Stomach (tissue), 9 donors: ENCODE results near the gene FLII. TPM values are rescaled to one million over a fixed set of nuclear protein-coding genes. Genes with fewer than 3 reads are reported as not detected.

Source experiments
- DNase-seq, 2 donors: peaks; one replicate each; pipeline versions ENCODE4 v3.0.0 to v3.0.0-alpha.2; 2013 to 2019
- H3K27ac ChIP-seq, 5 donors: fragments of 200-600 bp in 4 of 5; sonication (generic) in 4 of 5; one replicate each; pipeline ENCODE4 v1.5.1; 2013 to 2019; ENCODE audit warnings: mild to moderate bottlenecking in 1 of 5, moderate library complexity in 1 of 5
- H3K27me3 ChIP-seq, 3 donors: fragments of 200-600 bp; sonication (generic); one replicate each; pipeline ENCODE4 v1.5.1; 2017 to 2019; ENCODE audit warnings: mixed run types in 1 of 3
- H3K36me3 ChIP-seq, 4 donors: fragments of 200-600 bp; sonication (generic); 1 replicate in 3 of 4; 2 replicates in 1 of 4; pipeline ENCODE4 v1.5.1; 2016 to 2019
- H3K4me1 ChIP-seq, 4 donors: fragments of 200-600 bp; sonication (generic); one replicate each; pipeline ENCODE4 v1.5.1; 2016 to 2019
- H3K4me3 ChIP-seq, 4 donors: fragments of 200-600 bp; sonication (generic) in 3 of 4; one replicate each; pipeline ENCODE4 v1.5.1; 2016 to 2019; ENCODE audit warnings: mild to moderate bottlenecking in 1 of 4
- H3K9me3 ChIP-seq, 4 donors: fragments of 200-600 bp; sonication (generic); one replicate each; pipeline ENCODE4 v1.5.1; 2016 to 2019
- CTCF ChIP-seq, 7 experiments: fragments of 450-650 bp in 4 of 7; fragments of 200-600 bp in 3 of 7; sonication (generic) in 3 of 7; IDR thresholded peaks; one replicate each; pipeline ENCODE4 v1.5.1; 2016 to 2019; ENCODE audit warnings: antibody characterized with exemption in 7 of 7, control low read depth in 2 of 7, mild to moderate bottlenecking in 1 of 7
- EP300 ChIP-seq: sonication (generic); formaldehyde crosslinking; IDR thresholded peaks from one replicate; pipeline ENCODE4 v1.6.1; 2017; ENCODE audit warnings: antibody characterized with exemption
- POLR2A ChIP-seq, 4 donors: fragments of 450-650 bp; IDR thresholded peaks; one replicate each; pipeline ENCODE4 v1.6.1; 2016; ENCODE audit warnings: antibody characterized with exemption in 4 of 4, control low read depth in 2 of 4, mild to moderate bottlenecking in 1 of 4, moderate library complexity in 1 of 4
- POLR2AphosphoS5 ChIP-seq, 3 donors: sonication (generic); formaldehyde crosslinking; IDR thresholded peaks; one replicate each; pipeline ENCODE4 v1.6.1; 2016; ENCODE audit warnings: antibody characterized with exemption in 3 of 3
- WGBS, 5 donors: extraction: QIAGEN DNeasy Blood & Tissue Kit in 3 of 5; methylation state at CpG; one replicate each; pipeline versions ENCODE4 v1.1.5 to v1.1.7; 2013 to 2018; 5-methylcytosine and 5-hydroxymethylcytosine counted together
- intact Hi-C: fragments of 100-400 bp; cut with DNase I; formaldehyde crosslinking; loops from one replicate; pipeline ENCODE4 v1.15.1; 2023; ENCODE audit warnings: low total_unique reads
- polyA plus RNA-seq, 3 donors: library from polyadenylated mRNA; stranded (reverse); fragments of 200-250 nt; gene quantifications; one replicate each; pipeline ENCODE4 v1.2.3, GENCODE V29; 2013
- total RNA-seq, 5 donors: library from RNA; depleted of rRNA; stranded (reverse); fragments of >200 nt; gene quantifications; one replicate each; pipeline versions ENCODE4 v1.1.0 to v1.2.3, GENCODE V29; 2014 to 2016
- donor health status: healthy with polysubstance abuse.
- donor health status: Bipolar disorder and iron deficiency.
- donor health status: healthy.

The FLII gene
- total and polyA plus RNA-seq, 8 donors, result 107 to 677 (median 323) TPM

GRCh38 chr17:18277076-18277475 is 18.5 kb upstream of the FLII start:
- H3K27me3 ChIP-seq, result no peaks in the 10 kb centered on the region
- intact Hi-C loops, result no loop called here
- H3K27ac ChIP-seq, result no peak overlapping the region
- no peak for DNase-seq
- H3K36me3 ChIP-seq, result peaks cover 69 to 97% (median 92%) of the 10 kb centered on the region in 4 donors
- no peak for TF ChIP-seq POLR2AphosphoS5 (IDR thresholded peaks at IDR 0.05)
- no peak for TF ChIP-seq EP300
- no peak for TF ChIP-seq POLR2A (IDR thresholded peaks at IDR 0.05)
- TF ChIP-seq CTCF (IDR thresholded peaks at IDR 0.05), result no peak
- peaks cover 0 to 5% (median 0%) of the 10 kb centered on the region in 4 donors for H3K4me1 ChIP-seq
- H3K9me3 ChIP-seq, result no peaks in the 10 kb centered on the region
- no peak overlapping the region for H3K4me3 ChIP-seq
- 80 to 94% (median 90%) methylated on average over 1 of the region's 1 CpG for WGBS, 5 donors

GRCh38 chr17:18270046-18270931 is 11.8 kb upstream of the FLII start:
- TF ChIP-seq POLR2A (IDR thresholded peaks at IDR 0.05) (no peak), POLR2AphosphoS5 (IDR thresholded peaks at IDR 0.05) (no peak), CTCF (IDR thresholded peaks at IDR 0.05) (no peak), EP300 (no peak)
- 76 to 91% (median 82%) methylated on average over 14 of the region's 14 CpGs for WGBS, 5 donors
- Histone ChIP-seq H3K27me3 (no peaks in the 10 kb centered on the region), H3K4me3 (no peak overlapping the region), H3K9me3 (no peaks in the 10 kb centered on the region), H3K27ac (no peak overlapping the region), H3K4me1 (peaks cover 0 to 7% (median 3%) of the 10 kb centered on the region in 4 donors), H3K36me3 (peaks cover 14 to 49% (median 40%) of the 10 kb centered on the region in 4 donors)
- intact Hi-C loops, result no loop called here
- DNase-seq, result no peak

- TF ChIP-seq EP300 (no peak), POLR2AphosphoS5 (IDR thresholded peaks at IDR 0.05) (no peak), CTCF (IDR thresholded peaks at IDR 0.05) (no peak), POLR2A (IDR thresholded peaks at IDR 0.05) (no peak)
- intact Hi-C loops, result loop anchor here (10.0 kb wide), 1 partner anchor 47 kb away; the partner anchor contains the start of genes SMCR8 and TOP3A
- 52 to 56% (median 53%) methylated on average over 13 to 14 of the region's 14 CpGs for WGBS, 5 donors
- Histone ChIP-seq H3K27me3 (no peaks in the 10 kb centered on the region), H3K9me3 (no peaks in the 10 kb centered on the region), H3K4me3 (no peak overlapping the region), H3K4me1 (peaks cover 0 to 8% (median 4%) of the 10 kb centered on the region in 4 donors), H3K36me3 (peaks cover 21 to 50% (median 42%) of the 10 kb centered on the region in 4 donors), H3K27ac (no peak overlapping the region)
- DNase-seq, result no peak
These were observed 9.6 kb upstream of the FLII start for GRCh38 chr17:18267927-18268711.

GRCh38 chr17:18267366-18267765 is 8.8 kb upstream of the FLII start:
- no peak for DNase-seq
- intact Hi-C loops, result loop anchor here (10.0 kb wide), 1 partner anchor 47 kb away; the partner anchor contains the start of genes SMCR8 and TOP3A
- H3K36me3 ChIP-seq, result peaks cover 21 to 45% (median 39%) of the 10 kb centered on the region in 4 donors
- TF ChIP-seq CTCF (IDR thresholded peaks at IDR 0.05) (no peak), POLR2A (IDR thresholded peaks at IDR 0.05) (no peak), POLR2AphosphoS5 (IDR thresholded peaks at IDR 0.05) (no peak), EP300 (no peak)
- WGBS, 5 donors, result 61 to 78% (median 73%) methylated on average over 10 of the region's 10 CpGs
- H3K9me3 ChIP-seq, result no peaks in the 10 kb centered on the region
- no peak overlapping the region for H3K27ac ChIP-seq
- H3K27me3 ChIP-seq, result no peaks in the 10 kb centered on the region
- peaks cover 6 to 16% (median 11%) of the 10 kb centered on the region in 4 donors for H3K4me1 ChIP-seq
- no peak overlapping the region for H3K4me3 ChIP-seq
